Activated CD4-positive, CD25-positive, alpha-beta regulatory T cell treated with anti-CD3 and anti-CD28 coated beads, Interleukin-2, amount 50 U/mL, for 16 hours (primary cell): ENCODE measurements around the gene IL4.

Source experiments
- DNase-seq: peaks from one replicate; pipeline ENCODE4 v3.0.0-alpha.2; 2020; ENCODE audit warnings: low read depth, low spot score

The IL4 gene

DNA sequence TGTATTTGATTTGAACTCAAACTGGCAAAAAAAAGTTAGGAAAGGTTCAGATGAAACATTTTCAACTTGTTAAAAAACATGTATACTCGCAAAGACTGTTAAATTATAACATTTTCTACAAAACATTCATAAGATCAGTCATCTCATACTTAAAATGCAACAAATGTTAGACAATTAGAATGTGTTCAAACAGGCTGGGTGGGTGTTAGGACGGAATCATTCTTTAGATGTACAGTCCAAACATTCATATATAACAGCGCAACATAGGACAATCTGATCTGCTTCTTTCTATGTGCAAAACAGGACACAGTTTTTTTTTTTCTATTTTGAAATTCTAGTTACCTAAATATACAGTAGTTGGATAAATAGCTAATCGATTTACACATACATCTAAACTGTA, 22.2 kb downstream of the IL4 start:
- DNase-seq, result no peak

GRCh38 chr5:132704875-132705274, 31.1 kb downstream of the IL4 start:
- no peak for DNase-seq

DNA sequence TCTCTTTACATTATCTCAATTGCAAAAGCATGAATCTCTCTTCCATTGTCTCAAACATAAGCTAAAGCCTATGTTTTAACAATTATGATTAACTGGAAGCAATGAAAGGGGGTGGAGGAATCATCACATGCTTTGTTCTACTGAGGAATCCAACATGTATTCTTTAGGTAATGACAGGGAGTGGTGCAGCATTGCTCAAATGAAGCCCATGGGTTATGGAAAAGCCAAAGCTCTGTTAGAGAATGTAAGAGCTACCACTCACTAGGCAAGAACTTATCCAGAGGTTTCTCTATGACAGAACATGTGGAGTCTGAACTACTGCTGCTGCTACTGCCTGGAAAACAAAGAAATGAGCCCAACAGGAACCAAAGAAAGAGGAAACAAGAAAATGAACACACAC, 34.9 kb downstream of the IL4 start:
- no peak for DNase-seq

GRCh38 chr5:132714456-132715307, 40.9 kb downstream of the IL4 start:
- DNase-seq, result no peak

- DNase-seq, result no peak
Observed at GRCh38 chr5:132718544-132719312, 44.9 kb downstream of the IL4 start.

DNA sequence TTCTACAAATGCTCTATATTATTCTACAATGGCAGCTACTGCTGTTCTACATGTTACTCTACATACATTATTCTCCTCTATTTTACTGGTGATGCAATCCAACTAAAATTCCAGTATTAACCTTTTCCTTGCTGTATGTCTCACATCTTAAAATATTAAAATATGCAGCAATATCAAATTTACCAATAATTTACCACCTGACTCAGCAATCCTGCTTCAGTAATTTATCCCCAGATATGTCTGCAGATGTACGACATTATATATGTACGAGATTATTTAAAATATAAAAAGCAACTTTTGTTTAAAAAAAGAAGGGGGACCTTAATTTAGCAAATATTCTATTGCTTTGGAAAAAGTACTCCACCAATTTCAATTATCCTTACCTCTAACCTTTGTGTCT, 52.0 kb downstream of the IL4 start:
- no peak for DNase-seq

GRCh38 chr5:132729896-132730295, 56.1 kb downstream of the IL4 start:
- DNase-seq, result no peak
